ENCODE measurements around the gene PAEP.

Gene PAEP

DNA sequence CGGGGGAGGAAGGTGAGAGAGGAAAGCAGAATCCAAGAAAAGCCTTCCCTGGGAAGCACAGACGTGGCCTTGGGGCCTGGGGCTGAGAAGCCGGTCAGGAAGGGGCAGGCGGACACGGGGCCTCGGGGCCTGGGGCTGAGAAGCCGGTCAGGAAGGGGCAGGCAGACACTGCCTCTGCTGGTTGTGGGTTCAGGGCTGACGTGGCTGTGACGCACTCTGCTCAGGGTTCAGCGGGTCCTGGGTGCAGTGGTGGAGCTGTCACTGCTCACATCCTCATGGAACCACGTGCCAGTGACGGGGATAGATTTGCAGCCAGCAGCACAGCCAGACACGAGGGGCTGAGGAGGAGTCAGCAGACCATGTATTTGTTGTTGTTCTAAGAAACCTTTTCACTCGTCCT is 12.8 kb downstream of the PAEP start:
- no peaks in the 10 kb centered on the region for H3K79me1 ChIP-seq (ENCODE audit: low read length)
- H3K18ac ChIP-seq (ENCODE audit: low read length): no peak overlapping the region
- H3K23ac ChIP-seq (ENCODE audit: low read length): peak overlapping the region; percentile 66
- no peak overlapping the region for H2BK15ac ChIP-seq (replicated peaks; ENCODE audit: low read depth)
- H3K4me1 ChIP-seq (ENCODE audit: control insufficient read depth, low read depth, low read length): no peaks in the 10 kb centered on the region
- no peak for DNase-seq
- no peak overlapping the region for H3K4me2 ChIP-seq (ENCODE audit: low read length)
- no peak overlapping the region for H3K27ac ChIP-seq (ENCODE audit: low read depth, low read length)
- H2BK5ac ChIP-seq (ENCODE audit: low read length): no peak overlapping the region
- no peaks in the 10 kb centered on the region for H3K79me2 ChIP-seq (ENCODE audit: control insufficient read depth, insufficient read depth, low read length)
- H2BK120ac ChIP-seq (ENCODE audit: low read depth, low read length): no peak overlapping the region
- no peak overlapping the region for H3K4me3 ChIP-seq (ENCODE audit: low read length)
- no peak overlapping the region for H2AK5ac ChIP-seq (ENCODE audit: low read length)
- no peak overlapping the region for H4K8ac ChIP-seq (ENCODE audit: low read depth, low read length)
- H3K4ac ChIP-seq (ENCODE audit: low read depth, low read length): no peak overlapping the region
- no peak overlapping the region for H3K56ac ChIP-seq (ENCODE audit: low read length)
- no peaks in the 10 kb centered on the region for H3K27me3 ChIP-seq (ENCODE audit: insufficient read depth, low read length, poor library complexity)
- WGBS (ENCODE audit: extremely low coverage, insufficient coverage, low lambda C conversion rate): no CpG with 5 or more reads among the region's 14 CpGs
- no peak overlapping the region for H3K9ac ChIP-seq (ENCODE audit: low read length)
- H4K5ac ChIP-seq (ENCODE audit: low read length): no peak overlapping the region
- no peaks in the 10 kb centered on the region for H3K36me3 ChIP-seq (ENCODE audit: control insufficient read depth, insufficient read depth, low read length)

- DNase-seq: no peak
- H3K27ac ChIP-seq (ENCODE audit: low read depth, low read length): no peak overlapping the region
These were observed 13.4 kb downstream of the PAEP start for GRCh38 chr9:135574943-135575342.

DNA sequence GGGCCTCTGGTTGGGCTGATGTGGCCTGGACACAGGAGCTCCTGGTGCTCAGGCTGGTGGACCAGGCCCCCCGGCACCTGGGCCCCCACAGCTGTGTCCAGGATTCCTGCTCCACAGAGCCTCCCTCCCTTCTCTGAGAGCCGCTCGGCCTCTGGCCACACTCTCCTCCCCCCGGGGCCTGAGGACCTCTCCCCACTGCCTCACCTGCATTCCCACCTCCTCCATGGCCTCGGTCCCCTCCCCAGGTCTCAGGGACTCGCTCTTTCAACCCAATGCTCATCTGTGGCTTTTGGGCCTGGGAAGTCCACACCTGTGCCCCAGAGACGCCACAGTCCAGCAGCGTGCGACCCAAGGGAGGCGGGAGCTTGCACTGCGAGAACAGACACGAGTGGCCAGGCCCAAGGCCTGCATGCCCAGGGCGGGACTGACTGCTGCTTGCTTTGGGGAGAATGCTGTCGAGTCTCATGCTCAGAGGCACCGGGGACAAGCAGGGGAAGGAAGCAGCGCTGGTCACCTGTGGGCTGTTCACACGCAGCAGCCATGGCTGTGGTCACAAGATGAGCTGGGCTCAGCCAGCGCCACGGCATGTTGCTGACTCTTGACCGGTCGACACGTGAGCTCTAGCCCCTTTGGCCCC is 14.6 kb downstream of the PAEP start:
- Histone ChIP-seq H2BK5ac (ENCODE audit: low read length) (no peak overlapping the region), H4K8ac (ENCODE audit: low read depth, low read length) (no peak overlapping the region), H2BK120ac (ENCODE audit: low read depth, low read length) (no peak overlapping the region), H3K4me2 (ENCODE audit: low read length) (no peak overlapping the region), H3K4ac (ENCODE audit: low read depth, low read length) (no peak overlapping the region), H3K56ac (ENCODE audit: low read length) (no peak overlapping the region), H3K9ac (ENCODE audit: low read length) (no peak overlapping the region), H3K4me3 (ENCODE audit: low read length) (no peak overlapping the region), H3K23ac (ENCODE audit: low read length) (no peak overlapping the region), H3K4me1 (ENCODE audit: control insufficient read depth, low read depth, low read length) (no peaks in the 10 kb centered on the region), H3K79me1 (ENCODE audit: low read length) (no peaks in the 10 kb centered on the region), H2AK5ac (ENCODE audit: low read length) (no peak overlapping the region), H3K27me3 (ENCODE audit: insufficient read depth, low read length, poor library complexity) (no peaks in the 10 kb centered on the region), H3K36me3 (ENCODE audit: control insufficient read depth, insufficient read depth, low read length) (no peaks in the 10 kb centered on the region), H3K18ac (ENCODE audit: low read length) (no peak overlapping the region), H4K5ac (ENCODE audit: low read length) (no peak overlapping the region), H2BK15ac (replicated peaks; ENCODE audit: low read depth) (no peak overlapping the region), H3K79me2 (ENCODE audit: control insufficient read depth, insufficient read depth, low read length) (no peaks in the 10 kb centered on the region), H3K27ac (ENCODE audit: low read depth, low read length) (no peak overlapping the region)
- WGBS (ENCODE audit: extremely low coverage, insufficient coverage, low lambda C conversion rate): no CpG with 5 or more reads among the region's 22 CpGs
- DNase-seq: no peak

More at GRCh38 chr9:135574943-135575342, 13.4 kb downstream of the PAEP start:
- no peak overlapping the region for H2BK120ac ChIP-seq (ENCODE audit: low read depth, low read length)
- H3K79me2 ChIP-seq (ENCODE audit: control insufficient read depth, insufficient read depth, low read length): no peaks in the 10 kb centered on the region
- no peak overlapping the region for H3K4me2 ChIP-seq (ENCODE audit: low read length)
- H3K4ac ChIP-seq (ENCODE audit: low read depth, low read length): no peak overlapping the region
- H2AK5ac ChIP-seq (ENCODE audit: low read length): no peak overlapping the region
- no peaks in the 10 kb centered on the region for H3K79me1 ChIP-seq (ENCODE audit: low read length)
- no peak overlapping the region for H4K8ac ChIP-seq (ENCODE audit: low read depth, low read length)
- no peak overlapping the region for H3K56ac ChIP-seq (ENCODE audit: low read length)
- H3K23ac ChIP-seq (ENCODE audit: low read length): no peak overlapping the region
- no peak overlapping the region for H4K5ac ChIP-seq (ENCODE audit: low read length)
- no CpG with 5 or more reads among the region's 15 CpGs for WGBS (ENCODE audit: extremely low coverage, insufficient coverage, low lambda C conversion rate)
- no peaks in the 10 kb centered on the region for H3K27me3 ChIP-seq (ENCODE audit: insufficient read depth, low read length, poor library complexity)
- no peaks in the 10 kb centered on the region for H3K36me3 ChIP-seq (ENCODE audit: control insufficient read depth, insufficient read depth, low read length)
- no peak overlapping the region for H3K18ac ChIP-seq (ENCODE audit: low read length)
- no peak overlapping the region for H3K9ac ChIP-seq (ENCODE audit: low read length)
- H2BK15ac ChIP-seq (replicated peaks; ENCODE audit: low read depth): no peak overlapping the region
- H3K4me3 ChIP-seq (ENCODE audit: low read length): no peak overlapping the region
- H2BK5ac ChIP-seq (ENCODE audit: low read length): no peak overlapping the region
- no peaks in the 10 kb centered on the region for H3K4me1 ChIP-seq (ENCODE audit: control insufficient read depth, low read depth, low read length)

DNA sequence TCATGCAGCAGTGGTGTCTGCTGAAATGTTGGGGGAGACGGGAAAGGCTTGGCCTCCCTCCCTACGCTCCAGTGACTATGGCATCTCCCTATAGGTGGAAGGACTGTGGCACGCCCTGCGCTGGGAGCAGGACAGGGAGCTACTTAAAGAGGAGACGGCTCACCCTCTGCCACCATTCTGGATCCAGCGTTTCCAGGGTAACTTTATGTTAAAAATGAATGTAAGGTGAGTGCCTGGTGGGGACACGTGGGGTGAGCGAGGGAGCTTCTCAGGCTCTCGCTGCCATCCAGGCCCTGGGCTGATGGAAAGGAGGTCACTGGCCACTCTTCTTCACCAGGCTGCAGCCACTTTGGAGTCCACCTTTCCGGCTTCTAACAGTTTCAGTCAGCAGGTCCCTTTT is 15.7 kb downstream of the PAEP start:
- Histone ChIP-seq H3K27me3 (ENCODE audit: insufficient read depth, low read length, poor library complexity) (no peaks in the 10 kb centered on the region), H3K27ac (ENCODE audit: low read depth, low read length) (no peak overlapping the region), H3K4me1 (ENCODE audit: control insufficient read depth, low read depth, low read length) (no peaks in the 10 kb centered on the region), H3K4me2 (ENCODE audit: low read length) (no peak overlapping the region), H3K18ac (ENCODE audit: low read length) (no peak overlapping the region), H3K56ac (ENCODE audit: low read length) (no peak overlapping the region), H3K79me1 (ENCODE audit: low read length) (no peaks in the 10 kb centered on the region), H2AK5ac (ENCODE audit: low read length) (no peak overlapping the region), H2BK15ac (replicated peaks; ENCODE audit: low read depth) (no peak overlapping the region), H3K36me3 (ENCODE audit: control insufficient read depth, insufficient read depth, low read length) (no peaks in the 10 kb centered on the region), H2BK120ac (ENCODE audit: low read depth, low read length) (no peak overlapping the region), H3K9ac (ENCODE audit: low read length) (no peak overlapping the region), H3K4me3 (ENCODE audit: low read length) (no peak overlapping the region), H3K23ac (ENCODE audit: low read length) (no peak overlapping the region), H3K79me2 (ENCODE audit: control insufficient read depth, insufficient read depth, low read length) (no peaks in the 10 kb centered on the region), H4K5ac (ENCODE audit: low read length) (no peak overlapping the region), H4K8ac (ENCODE audit: low read depth, low read length) (no peak overlapping the region), H3K4ac (ENCODE audit: low read depth, low read length) (no peak overlapping the region), H2BK5ac (ENCODE audit: low read length) (no peak overlapping the region)
- DNase-seq: no peak
- WGBS (ENCODE audit: extremely low coverage, insufficient coverage, low lambda C conversion rate): no CpG with 5 or more reads among the region's 10 CpGs

GRCh38 chr9:135579356-135579755 is 17.8 kb downstream of the PAEP start:
- no peak overlapping the region for H2BK15ac ChIP-seq (replicated peaks; ENCODE audit: low read depth)
- H3K4me2 ChIP-seq (ENCODE audit: low read length): no peak overlapping the region
- H3K56ac ChIP-seq (ENCODE audit: low read length): no peak overlapping the region
- 100% methylated on average over 2 of the region's 2 CpGs for WGBS (ENCODE audit: extremely low coverage, insufficient coverage, low lambda C conversion rate)
- H3K23ac ChIP-seq (ENCODE audit: low read length): no peak overlapping the region
- no peaks in the 10 kb centered on the region for H3K79me2 ChIP-seq (ENCODE audit: control insufficient read depth, insufficient read depth, low read length)
- no peak overlapping the region for H4K5ac ChIP-seq (ENCODE audit: low read length)
- H3K9ac ChIP-seq (ENCODE audit: low read length): no peak overlapping the region
- no peak overlapping the region for H3K18ac ChIP-seq (ENCODE audit: low read length)
- H3K4ac ChIP-seq (ENCODE audit: low read depth, low read length): no peak overlapping the region
- H3K27me3 ChIP-seq (ENCODE audit: insufficient read depth, low read length, poor library complexity): no peaks in the 10 kb centered on the region
- H2BK120ac ChIP-seq (ENCODE audit: low read depth, low read length): no peak overlapping the region
- no peak overlapping the region for H2BK5ac ChIP-seq (ENCODE audit: low read length)
- H2AK5ac ChIP-seq (ENCODE audit: low read length): no peak overlapping the region
- no peak overlapping the region for H4K8ac ChIP-seq (ENCODE audit: low read depth, low read length)
- H3K36me3 ChIP-seq (ENCODE audit: control insufficient read depth, insufficient read depth, low read length): no peaks in the 10 kb centered on the region
- no peak for DNase-seq
- no peaks in the 10 kb centered on the region for H3K79me1 ChIP-seq (ENCODE audit: low read length)
- no peak overlapping the region for H3K27ac ChIP-seq (ENCODE audit: low read depth, low read length)
- H3K4me3 ChIP-seq (ENCODE audit: low read length): no peak overlapping the region
- H3K4me1 ChIP-seq (ENCODE audit: control insufficient read depth, low read depth, low read length): no peaks in the 10 kb centered on the region
